Astrocyte of the spinal cord (primary cell): ENCODE measurements around the gene TRPM2.

ENCODE experiments used
- DNase-seq: peaks from one replicate; pipeline ENCODE4 v3.0.0; 2011; ENCODE audit warnings: low read depth, low spot score
- H3K4me3 ChIP-seq: 2 replicates; pipeline ENCODE4 v1.5.1; 2011; ENCODE audit warnings: low read depth, mild to moderate bottlenecking, low read length, moderate library complexity
- CTCF ChIP-seq: IDR thresholded peaks from 2 replicates; pipeline ENCODE4 v1.5.1; 2012; ENCODE audit warnings: low read depth, mild to moderate bottlenecking, low read length, inconsistent platforms
- in situ Hi-C: cut with HindIII; loops from 2 replicates; pipeline ENCODE4 v1.10.0; 2017; ENCODE audit warnings: low sequenced_read_pairs

Gene TRPM2

GRCh38 chr21:44431300-44431699, 77.9 kb downstream of the TRPM2 start:
- no peak overlapping the region for H3K4me3 ChIP-seq
- no peak for TF ChIP-seq CTCF
- no peak for DNase-seq
- in situ Hi-C loops, result no loop called here

DNA sequence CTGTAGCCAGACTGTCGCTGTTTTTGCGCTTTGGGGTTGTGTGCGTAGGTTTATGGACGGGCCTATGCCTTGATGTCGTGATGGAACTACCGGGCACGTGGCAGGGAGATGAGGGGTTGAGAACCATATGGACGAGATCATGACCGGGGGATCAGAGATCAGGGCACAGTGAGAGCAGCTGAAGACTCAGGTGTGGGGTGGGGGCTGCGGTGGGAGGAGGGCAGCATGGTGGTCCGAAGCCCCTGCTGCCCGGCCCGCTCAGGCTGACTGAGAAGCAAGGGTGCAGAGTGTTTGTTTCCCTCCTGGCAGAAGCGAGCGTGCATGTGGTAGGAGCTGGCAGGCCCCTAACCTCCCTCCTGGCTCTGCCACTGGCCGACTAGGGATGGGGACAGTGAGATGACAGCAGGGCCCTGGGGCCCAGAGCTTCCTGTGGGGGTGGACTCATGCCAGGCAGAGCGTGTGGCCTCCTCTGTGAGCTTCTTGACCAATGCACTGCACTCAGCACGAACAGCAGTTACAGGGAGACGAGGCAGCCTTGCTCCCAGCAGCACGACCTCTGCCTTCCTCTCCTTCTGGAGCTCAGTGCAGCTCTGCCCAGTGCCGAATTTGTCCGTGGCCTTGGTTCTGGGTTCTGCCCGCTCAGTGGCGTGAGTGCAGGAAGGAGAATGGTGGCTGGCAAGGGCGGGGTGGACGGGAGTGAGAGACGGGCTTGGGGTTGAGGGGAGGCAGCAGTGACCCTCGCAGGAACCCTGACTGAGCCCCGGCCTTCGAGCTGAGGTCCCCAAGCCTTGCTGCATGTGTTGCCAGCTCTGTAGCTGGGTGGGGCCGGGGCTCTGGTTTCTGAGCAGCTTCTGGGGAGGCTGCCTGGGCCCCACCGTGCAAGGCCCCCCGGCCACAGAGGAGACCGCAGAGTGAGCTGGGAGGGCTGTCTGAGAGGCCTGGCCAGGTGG, 79.7 kb downstream of the TRPM2 start:
- no peak overlapping the region for H3K4me3 ChIP-seq
- no peak for TF ChIP-seq CTCF
- in situ Hi-C loops, result no loop called here
- DNase-seq, result no peak

GRCh38 chr21:44433791-44434567, 80.6 kb downstream of the TRPM2 start:
- H3K4me3 ChIP-seq, result no peak overlapping the region
- no peak for DNase-seq
- in situ Hi-C loops, result no loop called here
- no peak for TF ChIP-seq CTCF

- in situ Hi-C loops, result no loop called here
- no peak overlapping the region for H3K4me3 ChIP-seq
These were observed 81.1 kb downstream of the TRPM2 start for GRCh38 chr21:44434568-44434925.

GRCh38 chr21:44434936-44435635, 81.7 kb downstream of the TRPM2 start:
- TF ChIP-seq CTCF, result no peak
- H3K4me3 ChIP-seq, result no peak overlapping the region
- DNase-seq, result no peak
- in situ Hi-C loops, result no loop called here

More at GRCh38 chr21:44434568-44434925, 81.1 kb downstream of the TRPM2 start:
- DNase-seq, result no peak
- no peak for TF ChIP-seq CTCF

- TF ChIP-seq CTCF, result no peak
- H3K4me3 ChIP-seq, result no peak overlapping the region
- in situ Hi-C loops, result no loop called here
- no peak for DNase-seq
These were observed 82.7 kb downstream of the TRPM2 start for GRCh38 chr21:44436111-44436611.
